ENCODE results near the gene PDGFC. TPM values are rescaled to one million over a fixed set of nuclear protein-coding genes. Genes with fewer than 3 reads are reported as not detected.

PDGFC gene
- total RNA-seq, 1 donor from 2014 or later: not detected

GRCh38 chr4:156767911-156768415, 203.6 kb downstream of the PDGFC start:
- CTCF ChIA-PET: no interaction called here
- POLR2A ChIA-PET: no interaction called here
- DNase-seq: no peak
- no peak for ATAC-seq (ENCODE audit: low read depth)
- no peaks in the 10 kb centered on the region for H3K27me3 Mint-ChIP-seq
- intact Hi-C loops (cut with micrococcal nuclease): no loop called here
- H3K4me1 Mint-ChIP-seq: no peaks in the 10 kb centered on the region
- H3K9me3 Mint-ChIP-seq: peaks cover 2% of the 10 kb centered on the region
- no peak for TF ChIP-seq CTCF (IDR thresholded peaks at IDR 0.05)
- H3K27ac Mint-ChIP-seq: no peak overlapping the region
- no peaks in the 10 kb centered on the region for H3K36me3 Mint-ChIP-seq (ENCODE audit: low read depth)
- H3K4me3 Mint-ChIP-seq: no peak overlapping the region

- ATAC-seq (ENCODE audit: low read depth): no peak
- intact Hi-C loops (cut with micrococcal nuclease): no loop called here
- Mint-ChIP-seq H3K36me3 (ENCODE audit: low read depth) (no peaks in the 10 kb centered on the region), H3K4me1 (no peaks in the 10 kb centered on the region), H3K9me3 (peaks cover 2% of the 10 kb centered on the region), H3K27me3 (no peaks in the 10 kb centered on the region), H3K27ac (no peak overlapping the region), H3K4me3 (no peak overlapping the region)
- ChIA-PET CTCF (no interaction called here), POLR2A (no interaction called here)
- no peak for TF ChIP-seq CTCF (IDR thresholded peaks at IDR 0.05)
- no peak for DNase-seq
Observed at GRCh38 chr4:156766846-156767245, 204.8 kb downstream of the PDGFC start.

GRCh38 chr4:156765277-156765676, 206.3 kb downstream of the PDGFC start:
- H3K9me3 Mint-ChIP-seq: peaks cover 2% of the 10 kb centered on the region
- intact Hi-C loops (cut with micrococcal nuclease): no loop called here
- CTCF ChIA-PET: no interaction called here
- DNase-seq: no peak
- H3K27ac Mint-ChIP-seq: no peak overlapping the region
- no peaks in the 10 kb centered on the region for H3K27me3 Mint-ChIP-seq
- TF ChIP-seq CTCF (IDR thresholded peaks at IDR 0.05): no peak
- no peak for ATAC-seq (ENCODE audit: low read depth)
- H3K36me3 Mint-ChIP-seq (ENCODE audit: low read depth): no peaks in the 10 kb centered on the region
- no peaks in the 10 kb centered on the region for H3K4me1 Mint-ChIP-seq
- POLR2A ChIA-PET: no interaction called here
- H3K4me3 Mint-ChIP-seq: no peak overlapping the region

- Mint-ChIP-seq H3K27me3 (no peaks in the 10 kb centered on the region), H3K27ac (no peak overlapping the region), H3K4me3 (no peak overlapping the region), H3K4me1 (no peaks in the 10 kb centered on the region), H3K36me3 (ENCODE audit: low read depth) (no peaks in the 10 kb centered on the region), H3K9me3 (peaks cover 2% of the 10 kb centered on the region)
- TF ChIP-seq CTCF (IDR thresholded peaks at IDR 0.05): no peak
- intact Hi-C loops (cut with micrococcal nuclease): no loop called here
- ChIA-PET POLR2A (no interaction called here), CTCF (no interaction called here)
- no peak for DNase-seq
- ATAC-seq (ENCODE audit: low read depth): no peak
Observed at GRCh38 chr4:156764846-156765245, 206.8 kb downstream of the PDGFC start.

GRCh38 chr4:156764145-156764544, 207.5 kb downstream of the PDGFC start:
- peaks cover 2% of the 10 kb centered on the region for H3K9me3 Mint-ChIP-seq
- no peaks in the 10 kb centered on the region for H3K4me1 Mint-ChIP-seq
- intact Hi-C loops (cut with micrococcal nuclease): no loop called here
- no peaks in the 10 kb centered on the region for H3K36me3 Mint-ChIP-seq (ENCODE audit: low read depth)
- H3K27me3 Mint-ChIP-seq: no peaks in the 10 kb centered on the region
- ChIA-PET CTCF (no interaction called here), POLR2A (no interaction called here)
- H3K27ac Mint-ChIP-seq: no peak overlapping the region
- H3K4me3 Mint-ChIP-seq: no peak overlapping the region
- ATAC-seq (ENCODE audit: low read depth) (no peak), DNase-seq (no peak)
- TF ChIP-seq CTCF (IDR thresholded peaks at IDR 0.05): no peak
